Testis (tissue), 3 donors: ENCODE results near the gene PMM2. TPM values are rescaled to one million over a fixed set of nuclear protein-coding genes. Genes with fewer than 3 reads are reported as not detected.
"Not testable (repeated sequence)": the region's sequence is repeated elsewhere in the genome, so short reads cannot be mapped to it uniquely, and the experiment has no call there.

Source experiments
- DNase-seq: peaks from one replicate; pipeline ENCODE4 v3.0.0-alpha.2; 2019
- H3K27ac ChIP-seq, 2 donors: fragments of 200-600 bp; sonication (generic); one replicate each; pipeline ENCODE4 v1.5.1; 2019
- H3K27me3 ChIP-seq: fragments of 200-600 bp; sonication (generic); one replicate; pipeline ENCODE4 v1.5.1; 2019
- H3K36me3 ChIP-seq: fragments of 200-600 bp; sonication (generic); one replicate; pipeline ENCODE4 v1.5.1; 2017; ENCODE audit warnings: low read depth; ENCODE audit errors: missing control alignments
- H3K4me1 ChIP-seq: fragments of 200-600 bp; sonication (generic); one replicate; pipeline ENCODE4 v1.5.1; 2019
- H3K4me3 ChIP-seq, 2 donors: fragments of 200-600 bp; sonication (generic); one replicate each; pipeline ENCODE4 v1.5.1; 2017 to 2019
- H3K9me3 ChIP-seq: fragments of 200-600 bp; sonication (generic); one replicate; pipeline ENCODE4 v1.5.1; 2017
- POLR2A ChIP-seq: fragments of 450-650 bp; IDR thresholded peaks from one replicate; pipeline ENCODE4 v1.6.1; 2017; ENCODE audit warnings: antibody characterized with exemption, mild to moderate bottlenecking, moderate library complexity
- WGBS, 2 donors: methylation state at CpG; one replicate each; pipeline ENCODE4 v1.1.5; 2018; 5-methylcytosine and 5-hydroxymethylcytosine counted together
- intact Hi-C: fragments of 100-400 bp; cut with DNase I; formaldehyde crosslinking; loops from one replicate; pipeline ENCODE4 v1.15.1; 2023; ENCODE audit warnings: low total_unique reads
- polyA plus RNA-seq: library from polyadenylated mRNA; stranded (reverse); fragments of 350-450 nt; fragmentation: Illumina TruSeq; extraction: RNeasy Lipid Tissue Mini Kit (QIAGEN cat#74804); gene quantifications from one replicate; pipeline ENCODE4 v1.2.3, GENCODE V29; 2014; ENCODE audit warnings: low read depth, low replicate concordance; ENCODE audit not compliant: insufficient read depth
- total RNA-seq, 2 donors: library from RNA; depleted of rRNA; stranded (reverse); fragments of >200 nt; gene quantifications; one replicate each; pipeline ENCODE4 v1.2.3, GENCODE V29; 2016
- TF ChIP-seq, protein P1 (sequence below), 3 experiments: fragments of 450-650 bp in 2 of 3; fragments of 200-600 bp in 1 of 3; sonication (generic) in 1 of 3; IDR thresholded peaks; one replicate each; pipeline ENCODE4 v1.5.1; 2016 to 2019; ENCODE audit warnings: antibody characterized with exemption in 3 of 3, mild to moderate bottlenecking in 2 of 3, moderate library complexity in 1 of 3

The PMM2 gene
- total and polyA plus RNA-seq, 3 donors from 2014 or later, result 15.4 to 36.6 (median 25.8) TPM

GRCh38 chr16:8867932-8868415 lies 70.3 kb downstream of the PMM2 start:
- TF ChIP-seq, protein P1, sequence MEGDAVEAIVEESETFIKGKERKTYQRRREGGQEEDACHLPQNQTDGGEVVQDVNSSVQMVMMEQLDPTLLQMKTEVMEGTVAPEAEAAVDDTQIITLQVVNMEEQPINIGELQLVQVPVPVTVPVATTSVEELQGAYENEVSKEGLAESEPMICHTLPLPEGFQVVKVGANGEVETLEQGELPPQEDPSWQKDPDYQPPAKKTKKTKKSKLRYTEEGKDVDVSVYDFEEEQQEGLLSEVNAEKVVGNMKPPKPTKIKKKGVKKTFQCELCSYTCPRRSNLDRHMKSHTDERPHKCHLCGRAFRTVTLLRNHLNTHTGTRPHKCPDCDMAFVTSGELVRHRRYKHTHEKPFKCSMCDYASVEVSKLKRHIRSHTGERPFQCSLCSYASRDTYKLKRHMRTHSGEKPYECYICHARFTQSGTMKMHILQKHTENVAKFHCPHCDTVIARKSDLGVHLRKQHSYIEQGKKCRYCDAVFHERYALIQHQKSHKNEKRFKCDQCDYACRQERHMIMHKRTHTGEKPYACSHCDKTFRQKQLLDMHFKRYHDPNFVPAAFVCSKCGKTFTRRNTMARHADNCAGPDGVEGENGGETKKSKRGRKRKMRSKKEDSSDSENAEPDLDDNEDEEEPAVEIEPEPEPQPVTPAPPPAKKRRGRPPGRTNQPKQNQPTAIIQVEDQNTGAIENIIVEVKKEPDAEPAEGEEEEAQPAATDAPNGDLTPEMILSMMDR (IDR thresholded peaks at IDR 0.05), result no peak
- TF ChIP-seq POLR2A, result no peak
- no peak for DNase-seq
- 0 to 1% methylated on average over 8 to 16 of the region's 16 CpGs for WGBS, 2 donors
- intact Hi-C loops, result no loop called here
- no peaks in the 10 kb centered on the region for H3K27me3 ChIP-seq
- H3K4me3 ChIP-seq, result peak overlapping the region; percentile 73 to 80
- H3K36me3 ChIP-seq, result no peaks in the 10 kb centered on the region
- H3K4me1 ChIP-seq, result peaks cover 42% of the 10 kb centered on the region
- H3K9me3 ChIP-seq, result no peaks in the 10 kb centered on the region
- peak overlapping the region; percentile 47 to 81 for H3K27ac ChIP-seq

- H3K36me3 ChIP-seq, result no peaks in the 10 kb centered on the region
- H3K27me3 ChIP-seq, result no peaks in the 10 kb centered on the region
- peaks cover 35% of the 10 kb centered on the region for H3K4me1 ChIP-seq
- no peaks in the 10 kb centered on the region for H3K9me3 ChIP-seq
- intact Hi-C loops, result no loop called here
- DNase-seq, result peak; percentile 91
- TF ChIP-seq POLR2A, result no peak
- H3K4me3 ChIP-seq, result peak within 1 kb of the TSS; percentile 73 to 80
- H3K27ac ChIP-seq, result peak within 1 kb of the TSS; percentile 47 to 81
- 0 to 1% methylated on average over 4 to 78 of the region's 83 CpGs for WGBS, 2 donors
These were observed 71.0 kb downstream of the PMM2 start, which contains the start of gene CARHSP1 for GRCh38 chr16:8868416-8869211. CARHSP1 (minus strand) TSS chr16:8869006; CDS start chr16:8859328, 9,678 bp downstream.

DNA sequence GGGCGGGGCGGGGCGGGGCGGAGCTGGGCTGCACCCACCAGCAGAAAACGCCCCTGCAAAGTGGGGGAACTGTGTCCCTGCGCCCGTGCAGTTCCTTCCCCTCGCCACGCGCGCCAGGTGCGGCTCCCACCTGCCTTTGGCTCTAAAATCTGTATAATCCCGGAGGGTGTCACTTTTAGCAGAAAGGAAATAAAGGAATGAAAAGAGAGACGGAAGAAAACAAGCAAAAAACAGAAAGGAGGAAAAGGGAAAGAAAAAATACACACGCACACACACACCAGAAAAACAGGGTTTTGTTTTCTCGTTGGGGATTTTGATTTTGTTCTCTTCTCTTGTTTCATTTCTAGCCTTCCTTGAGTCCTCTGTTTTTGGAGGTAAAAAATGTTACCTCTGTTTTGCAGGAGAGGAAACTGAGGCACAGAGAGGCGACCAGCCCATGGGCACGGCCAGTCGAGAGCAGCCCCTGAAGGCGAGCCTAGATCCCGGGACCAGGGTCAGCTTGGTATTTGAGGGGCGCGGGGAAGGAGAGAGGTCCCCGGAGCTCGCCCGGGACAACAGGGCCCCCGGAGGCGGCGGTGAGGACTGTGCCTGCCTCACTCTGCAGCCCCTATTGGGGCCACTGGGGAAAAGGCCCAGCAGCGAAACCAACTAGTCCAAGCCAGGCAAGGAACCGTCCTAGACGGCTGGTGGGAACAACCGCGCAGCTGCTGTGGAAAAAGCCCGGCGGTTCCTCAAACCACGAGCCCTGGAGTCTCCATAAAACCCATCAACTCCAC lies 71.8 kb downstream of the PMM2 start:
- peak overlapping the region; percentile 73 to 80 for H3K4me3 ChIP-seq
- H3K27ac ChIP-seq, result no peak overlapping the region
- intact Hi-C loops, result no loop called here
- no peaks in the 10 kb centered on the region for H3K9me3 ChIP-seq
- no peak for TF ChIP-seq POLR2A
- TF ChIP-seq, protein P1 (IDR thresholded peaks at IDR 0.05), result no peak
- H3K27me3 ChIP-seq, result no peaks in the 10 kb centered on the region
- WGBS, 2 donors, result 23 to 33% methylated on average over 26 to 36 of the region's 37 CpGs
- no peak for DNase-seq
- no peaks in the 10 kb centered on the region for H3K36me3 ChIP-seq
- H3K4me1 ChIP-seq, result peaks cover 27% of the 10 kb centered on the region

GRCh38 chr16:8869988-8870241 lies 72.3 kb downstream of the PMM2 start:
- 70 to 76% methylated on average over 10 of the region's 10 CpGs for WGBS, 2 donors
- Histone ChIP-seq H3K4me1 (peaks cover 22% of the 10 kb centered on the region), H3K4me3 (peak overlapping the region in 1 of 2 donors; percentile 80)
- intact Hi-C loops, H3K27ac ChIP-seq, DNase-seq, H3K9me3 ChIP-seq, H3K36me3 ChIP-seq, H3K27me3 ChIP-seq: not testable (repeated sequence)

GRCh38 chr16:8872071-8872470 lies 74.4 kb downstream of the PMM2 start:
- intact Hi-C loops, result no loop called here
- 78 to 91% methylated on average over 4 to 5 of the region's 5 CpGs for WGBS, 2 donors
- no peaks in the 10 kb centered on the region for H3K36me3 ChIP-seq
- no peaks in the 10 kb centered on the region for H3K27me3 ChIP-seq
- no peak overlapping the region for H3K27ac ChIP-seq
- no peak for DNase-seq
- no peak overlapping the region for H3K4me3 ChIP-seq
- peaks cover 2% of the 10 kb centered on the region for H3K4me1 ChIP-seq
- TF ChIP-seq, protein P1 (IDR thresholded peaks at IDR 0.05), result no peak
- no peak for TF ChIP-seq POLR2A
- no peaks in the 10 kb centered on the region for H3K9me3 ChIP-seq
